B cell (primary cell): ENCODE measurements around the gene SCGB2B2. TPM values are rescaled to one million over a fixed set of nuclear protein-coding genes. Genes with fewer than 3 reads are reported as not detected.

Experiments used
- ATAC-seq: fragments of 200-7000 bp; cut with Tn5 transposase; one replicate; pipeline ENCODE4 v1.10.0; 2021; ENCODE audit warnings: low read depth, mild to moderate bottlenecking, moderate number of reproducible peaks, moderate library complexity
- CTCF ChIA-PET: fragments of 350-600 bp; sonication (Branson Sonifier 250); formaldehyde crosslinking; loops from one replicate; lab custom pipeline; 2021; ENCODE audit warnings: antibody characterized with exemption, inconsistent platforms; lab: Charles Lee
- POLR2A ChIA-PET: fragments of 350-600 bp; sonication (Branson Sonifier 250); formaldehyde crosslinking; loops from one replicate; lab custom pipeline; 2021; ENCODE audit warnings: antibody characterized with exemption; lab: Charles Lee
- DNase-seq: peaks from one replicate; pipeline ENCODE4 v3.0.0; 2013
- H2AFZ ChIP-seq: 2 replicates; pipeline ENCODE4 v1.6.1; 2012; ENCODE audit warnings: mild to moderate bottlenecking, low read depth, low read length; ENCODE audit not compliant: insufficient read depth, poor library complexity, severe bottlenecking
- H3K27ac ChIP-seq, 2 donors: 1 replicate in 1 of 2; 2 replicates in 1 of 2; pipeline ENCODE4 v1.5.1; 2012 to 2013; ENCODE audit warnings: low read length in 2 of 2, mild to moderate bottlenecking in 2 of 2, moderate library complexity in 1 of 2
- H3K27me3 ChIP-seq, 4 experiments: fragments of 200-600 bp in 1 of 4; sonication (generic) in 1 of 4; replicated peaks in 1 of 4; 1 replicate in 2 of 4; 2 replicates in 2 of 4; pipeline versions ENCODE4 v1.6.1 to v1.7.0; 2013 to 2016; ENCODE audit warnings: low read length in 3 of 4, mild to moderate bottlenecking in 2 of 4, mixed read lengths in 1 of 4, moderate library complexity in 1 of 4; ENCODE audit not compliant: insufficient read depth in 4 of 4, control insufficient read depth in 3 of 4; ENCODE audit errors: control extremely low read depth in 1 of 4
- H3K36me3 ChIP-seq, 2 experiments: replicated peaks in 1 of 2; 1 replicate in 1 of 2; 2 replicates in 1 of 2; pipeline versions ENCODE4 v1.6.1 to v1.7.1; 2013; ENCODE audit warnings: low read length in 1 of 2; ENCODE audit not compliant: insufficient read depth in 2 of 2, control insufficient read depth in 1 of 2; ENCODE audit errors: control extremely low read depth in 1 of 2, extremely low read depth in 1 of 2
- H3K4me1 ChIP-seq, 2 donors: fragments of 200-600 bp in 1 of 2; sonication (generic) in 1 of 2; 1 replicate in 1 of 2; 2 replicates in 1 of 2; pipeline versions ENCODE4 v1.5.1 to v1.6.1; 2013 to 2017; ENCODE audit warnings: low read length in 2 of 2; ENCODE audit not compliant: control insufficient read depth in 2 of 2, insufficient read depth in 2 of 2
- H3K4me2 ChIP-seq: replicated peaks from 2 replicates; pipeline ENCODE3; 2012; ENCODE audit warnings: mild to moderate bottlenecking, low read depth, low read length; ENCODE audit not compliant: poor library complexity, severe bottlenecking
- H3K4me3 ChIP-seq, 5 experiments: fragments of 200-600 bp in 1 of 5; sonication (generic) in 1 of 5; 1 replicate in 3 of 5; 2 replicates in 2 of 5; pipeline versions ENCODE4 v1.5.1 to v1.7.0; 2011 to 2016; ENCODE audit warnings: low read length in 4 of 5, mild to moderate bottlenecking in 4 of 5, low read depth in 2 of 5, control low read depth in 1 of 5, moderate library complexity in 1 of 5; ENCODE audit not compliant: insufficient read depth in 1 of 5; ENCODE audit errors: control extremely low read depth in 1 of 5, extremely low read depth in 1 of 5
- H3K79me2 ChIP-seq: fragments of 200-600 bp; sonication (generic); one replicate; pipeline ENCODE4 v1.6.0; 2016; ENCODE audit warnings: low read length; ENCODE audit not compliant: control insufficient read depth, insufficient read depth
- H3K9ac ChIP-seq: fragments of 200-600 bp; sonication (generic); 2 replicates; pipeline ENCODE4 v1.6.1; 2017; ENCODE audit warnings: mild to moderate bottlenecking, low read length, moderate library complexity
- H3K9me3 ChIP-seq, 3 donors: one replicate each; pipeline versions ENCODE4 v1.6.1 to v1.7.1; 2013; ENCODE audit warnings: low read length in 2 of 3; ENCODE audit not compliant: control insufficient read depth in 2 of 3, insufficient read depth in 1 of 3; ENCODE audit errors: control extremely low read depth in 1 of 3
- H4K20me1 ChIP-seq: 2 replicates; pipeline ENCODE4 v1.6.0; 2012; ENCODE audit warnings: mild to moderate bottlenecking, low read length; ENCODE audit not compliant: insufficient read depth, control insufficient read depth, poor library complexity, severe bottlenecking
- H3K27ac Mint-ChIP-seq: one replicate; pipeline ENCODE4 v1.8.0; 2021; ENCODE audit warnings: mixed read lengths
- H3K27me3 Mint-ChIP-seq: one replicate; pipeline ENCODE4 v1.8.0; 2021; ENCODE audit warnings: mixed read lengths
- H3K4me1 Mint-ChIP-seq: one replicate; pipeline ENCODE4 v1.8.0; 2021; ENCODE audit warnings: mixed read lengths
- H3K4me3 Mint-ChIP-seq: one replicate; pipeline ENCODE4 v1.8.0; 2021; ENCODE audit warnings: mixed read lengths
- H3K9me3 Mint-ChIP-seq: one replicate; pipeline ENCODE4 v1.8.0; 2022; ENCODE audit warnings: mixed read lengths; ENCODE audit not compliant: insufficient read depth
- CTCF ChIP-seq: fragments of 200-600 bp; IDR thresholded peaks from one replicate; pipeline ENCODE4 v1.8.0; 2022; ENCODE audit warnings: antibody characterized with exemption, mild to moderate bottlenecking
- EZH2 ChIP-seq: IDR thresholded peaks from 2 replicates; pipeline ENCODE4 v1.6.1; 2012; ENCODE audit warnings: borderline replicate concordance, low read depth, mild to moderate bottlenecking, moderate library complexity, low read length; ENCODE audit not compliant: insufficient read depth, poor library complexity, severe bottlenecking
- WGBS: methylation state at CpG from one replicate; pipeline ENCODE4 v1.1.5; 2013; ENCODE audit warnings: missing lambda C conversion rate; ENCODE audit not compliant: insufficient coverage; 5-methylcytosine and 5-hydroxymethylcytosine counted together
- intact Hi-C: fragments of 100-400 bp; cut with micrococcal nuclease; formaldehyde crosslinking; loops from one replicate; pipeline ENCODE4 v1.10.0; 2022
- polyA plus RNA-seq: library from polyadenylated mRNA; depleted of rRNA; stranded (reverse); fragments of >200 nt; gene quantifications from 2 replicates; pipeline ENCODE4 v1.2.3, GENCODE V29; 2012
- total RNA-seq, 2 donors: library from RNA; stranded (reverse); fragments of 120-200 nt in 1 of 2; gene quantifications; 1 replicate in 1 of 2; 2 replicates in 1 of 2; pipeline versions ENCODE4 v1.2.3 to v1.2.4, GENCODE V29; 2013 to 2022

SCGB2B2 gene
- total and polyA plus RNA-seq, 2 donors (not counting 1 experiment from before 2014, with no cell fraction given): 0.21 to 0.91 TPM

GRCh38 chr19:34725400-34725799, 48.4 kb upstream of the SCGB2B2 start:
- ChIA-PET CTCF (no interaction called here), POLR2A (no interaction called here)
- Histone ChIP-seq H3K4me3 (no peak overlapping the region), H3K79me2 (no peaks in the 10 kb centered on the region), H3K27me3 (peaks cover 0 to 12% (median 3%) of the 10 kb centered on the region in 4 experiments), H3K27ac (no peak overlapping the region), H3K9me3 (peaks cover 0 to 3% (median 0%) of the 10 kb centered on the region in 3 donors), H3K4me1 (no peaks in the 10 kb centered on the region), H3K4me2 (no peak overlapping the region), H2AFZ (no peak overlapping the region), H3K9ac (no peak overlapping the region), H4K20me1 (no peaks in the 10 kb centered on the region), H3K36me3 (no peaks in the 10 kb centered on the region)
- H3K4me3 Mint-ChIP-seq: no peak overlapping the region
- H3K27ac Mint-ChIP-seq: no peak overlapping the region
- H3K4me1 Mint-ChIP-seq: no peaks in the 10 kb centered on the region
- H3K27me3 Mint-ChIP-seq: peaks cover 34% of the 10 kb centered on the region
- 58% methylated on average over 4 of the region's 6 CpGs for WGBS
- no peak for TF ChIP-seq CTCF
- ATAC-seq (no peak), DNase-seq (no peak)
- intact Hi-C loops: no loop called here
- no peaks in the 10 kb centered on the region for H3K9me3 Mint-ChIP-seq

- no peak overlapping the region for H3K27ac Mint-ChIP-seq
- no peak overlapping the region for H3K4me2 ChIP-seq
- H4K20me1 ChIP-seq: no peaks in the 10 kb centered on the region
- no peak overlapping the region for H3K27ac ChIP-seq
- TF ChIP-seq CTCF (no peak), EZH2 (no peak)
- WGBS: 65% methylated on average over 11 of the region's 11 CpGs
- ChIA-PET POLR2A (no interaction called here), CTCF (interaction anchor here (0.6 kb wide), 1 partner anchor 111 kb away, joined by 5 read pairs; no protein-coding TSS in a partner anchor)
- no peak overlapping the region for H3K9ac ChIP-seq
- no peak overlapping the region for H2AFZ ChIP-seq
- H3K4me3 ChIP-seq: no peak overlapping the region
- no peaks in the 10 kb centered on the region for H3K79me2 ChIP-seq
- DNase-seq (no peak), ATAC-seq (no peak)
- peaks cover 0 to 3% (median 1%) of the 10 kb centered on the region in 3 donors for H3K9me3 ChIP-seq
- no peaks in the 10 kb centered on the region for H3K9me3 Mint-ChIP-seq
- H3K27me3 Mint-ChIP-seq: peaks cover 29% of the 10 kb centered on the region
- peaks cover 0 to 7% (median 3%) of the 10 kb centered on the region in 4 experiments for H3K27me3 ChIP-seq
- no peak overlapping the region for H3K4me3 Mint-ChIP-seq
- H3K4me1 Mint-ChIP-seq: no peaks in the 10 kb centered on the region
- no peaks in the 10 kb centered on the region for H3K36me3 ChIP-seq
- intact Hi-C loops: no loop called here
- H3K4me1 ChIP-seq: no peaks in the 10 kb centered on the region
Measured at GRCh38 chr19:34722353-34722752, 45.4 kb upstream of the SCGB2B2 start.
